K562 (cell line): ENCODE measurements around the gene SNRNP70. TPM values are rescaled to one million over a fixed set of nuclear protein-coding genes. Genes with fewer than 3 reads are reported as not detected.

Source experiments
- ASH1L ChIP-seq: fragments of 450-650 bp; IDR thresholded peaks from 2 replicates; pipeline ENCODE4 v1.6.1; 2018; ENCODE audit warnings: borderline replicate concordance, mild to moderate bottlenecking, low read depth; ENCODE audit not compliant: partially characterized antibody
- E2F1 ChIP-seq: sonication (generic); formaldehyde crosslinking; IDR thresholded peaks from 2 replicates; pipeline ENCODE4 v1.8.1; 2023; ENCODE audit warnings: mild to moderate bottlenecking, missing genetic modification reagents, moderate library complexity
- HOMEZ ChIP-seq: fragments of 250-450 bp; sonication (Bioruptor Pico); IDR thresholded peaks from 2 replicates; pipeline ENCODE4 v1.4.0; 2020; ENCODE audit warnings: mild to moderate bottlenecking, moderate library complexity
- KAT7 ChIP-seq: sonication (generic); formaldehyde crosslinking; IDR thresholded peaks from 2 replicates; pipeline ENCODE4 v1.8.0; 2022; ENCODE audit warnings: missing genetic modification reagents, mild to moderate bottlenecking, borderline replicate concordance
- KDM1A ChIP-seq, 2 experiments: fragments of 450-650 bp; IDR thresholded peaks; 2 replicates each; pipeline ENCODE4 v1.6.1; 2016; ENCODE audit warnings: mild to moderate bottlenecking in 2 of 2
- MTA3 ChIP-seq: fragments of 450-650 bp; formaldehyde crosslinking; IDR thresholded peaks from 2 replicates; pipeline ENCODE4 v1.6.1; 2017; ENCODE audit warnings: mild to moderate bottlenecking, borderline replicate concordance
- NBN ChIP-seq: fragments of 450-650 bp; IDR thresholded peaks from 2 replicates; pipeline ENCODE4 v1.6.1; 2016; ENCODE audit warnings: low read depth, mild to moderate bottlenecking
- NFRKB ChIP-seq: fragments of 450-650 bp; IDR thresholded peaks from 2 replicates; pipeline ENCODE4 v1.6.1; 2016; ENCODE audit warnings: low read depth
- PHB ChIP-seq: fragments of 250-450 bp; sonication (Bioruptor Pico); IDR thresholded peaks from 2 replicates; pipeline ENCODE4 v1.5.0; 2021
- POLR2AphosphoS5 ChIP-seq: IDR thresholded peaks from 2 replicates; pipeline ENCODE4 v1.6.1; 2011; ENCODE audit warnings: mild to moderate bottlenecking, low read depth, low read length, moderate library complexity; ENCODE audit not compliant: control insufficient read depth, insufficient read depth
- RB1 ChIP-seq: fragments of 450-650 bp; IDR thresholded peaks from 2 replicates; pipeline ENCODE4 v1.6.1; 2017; ENCODE audit warnings: low read depth, mild to moderate bottlenecking
- RNF2 ChIP-seq: sonication (generic); IDR thresholded peaks from 2 replicates; pipeline ENCODE4 v1.6.1; 2016
- TOE1 ChIP-seq, 2 experiments: fragments of 450-650 bp in 1 of 2; sonication (generic) in 1 of 2; formaldehyde crosslinking in 1 of 2; IDR thresholded peaks; 2 replicates each; pipeline versions ENCODE4 v1.7.1 to v1.8.0; 2016 to 2022; ENCODE audit warnings: borderline replicate concordance in 2 of 2, mild to moderate bottlenecking in 2 of 2, antibody characterized with exemption in 1 of 2, inconsistent platforms in 1 of 2, low read depth in 1 of 2, missing genetic modification reagents in 1 of 2, moderate library complexity in 1 of 2
- ZBTB12 ChIP-seq: fragments of 250-450 bp; sonication (Bioruptor Pico); IDR thresholded peaks from 2 replicates; pipeline ENCODE4 v1.4.0; 2020
- ZNF280B ChIP-seq: fragments of 250-450 bp; sonication (Bioruptor Pico); IDR thresholded peaks from 2 replicates; pipeline ENCODE4 v1.5.1; 2021; ENCODE audit warnings: mild to moderate bottlenecking
- polyA plus RNA-seq, 8 experiments: library from polyadenylated mRNA; depleted of rRNA in 4 of 8; stranded (reverse) in 5 of 8; unstranded in 3 of 8; fragments of >200 nt; fragmentation: Nextera tagmentation in 2 of 8; fragmentation: Illumina TruSeq in 1 of 8; extraction: Ambion mirVana in 2 of 8; extraction: Trizol in 1 of 8; gene quantifications; 2 replicates each; pipeline versions ENCODE4 v1.2.1 to v1.2.3, GENCODE V29; 2011 to 2014; ENCODE audit warnings: inconsistent platforms in 1 of 8, missing spikeins in 1 of 8
- total RNA-seq, 7 experiments: library from RNA; depleted of rRNA in 6 of 7; stranded (reverse); fragments of >200 nt in 6 of 7; fragmentation: Illumina TruSeq in 2 of 7; extraction: Trizol in 2 of 7; gene quantifications; 2 replicates each; pipeline versions ENCODE4 v1.2.1 to v1.2.3, GENCODE V29; 2011 to 2021; ENCODE audit warnings: low replicate concordance in 1 of 7
- TF ChIP-seq, protein P1 (sequence below): fragments of 250-450 bp; sonication (Bioruptor Pico); IDR thresholded peaks from 2 replicates; pipeline ENCODE4 v1.4.0; 2020; ENCODE audit warnings: mild to moderate bottlenecking, moderate library complexity
- TF ChIP-seq, protein P2 (sequence below): fragments of 450-650 bp; IDR thresholded peaks from 2 replicates; pipeline ENCODE4 v1.6.1; 2014; ENCODE audit warnings: low read depth, mild to moderate bottlenecking, moderate library complexity, borderline replicate concordance

Gene SNRNP70
- total and polyA plus RNA-seq, 9 of the 15 experiments (the other 6 are each of a cell fraction or from before 2014, with no cell fraction given), result 2.8 to 496 (median 136) TPM

GRCh38 chr19:49149652-49150105, 64.4 kb downstream of the SNRNP70 start (continued):
- TF ChIP-seq HOMEZ (CRISPR knock-in tag) (no peak), KDM1A (IDR thresholded peaks at IDR 0.05) (no peak), NFRKB (no peak), E2F1 (peak; percentile 8; the same call in 1 of the 2 replicates), NBN (no peak), KAT7 (CRISPR knock-in tag) (0 out of 2 replicates have a peak, but pooled peaks have one; percentile 15), ZNF280B (CRISPR knock-in tag) (no peak), PHB (CRISPR knock-in tag) (peak; percentile 58; the same call in 1 of the 2 replicates), RNF2 (peak; percentile 62), TOE1 (IDR thresholded peaks at IDR 0.05; ENCODE audit: borderline replicate concordance) (no peak; the same call in 1 of the 2 replicates), TOE1 (CRISPR knock-in tag; IDR thresholded peaks at IDR 0.05; ENCODE audit: borderline replicate concordance, low read depth) (peak; percentile 78; the same call in 1 of the 2 replicates), POLR2AphosphoS5 (peak; percentile 9; the same call in 1 of the 2 replicates), MTA3 (no peak), RB1 (peak; percentile 10; the same call in 1 of the 2 replicates), ASH1L (peak; percentile 66), ZBTB12 (CRISPR knock-in tag) (no peak)
- TF ChIP-seq, protein P1, sequence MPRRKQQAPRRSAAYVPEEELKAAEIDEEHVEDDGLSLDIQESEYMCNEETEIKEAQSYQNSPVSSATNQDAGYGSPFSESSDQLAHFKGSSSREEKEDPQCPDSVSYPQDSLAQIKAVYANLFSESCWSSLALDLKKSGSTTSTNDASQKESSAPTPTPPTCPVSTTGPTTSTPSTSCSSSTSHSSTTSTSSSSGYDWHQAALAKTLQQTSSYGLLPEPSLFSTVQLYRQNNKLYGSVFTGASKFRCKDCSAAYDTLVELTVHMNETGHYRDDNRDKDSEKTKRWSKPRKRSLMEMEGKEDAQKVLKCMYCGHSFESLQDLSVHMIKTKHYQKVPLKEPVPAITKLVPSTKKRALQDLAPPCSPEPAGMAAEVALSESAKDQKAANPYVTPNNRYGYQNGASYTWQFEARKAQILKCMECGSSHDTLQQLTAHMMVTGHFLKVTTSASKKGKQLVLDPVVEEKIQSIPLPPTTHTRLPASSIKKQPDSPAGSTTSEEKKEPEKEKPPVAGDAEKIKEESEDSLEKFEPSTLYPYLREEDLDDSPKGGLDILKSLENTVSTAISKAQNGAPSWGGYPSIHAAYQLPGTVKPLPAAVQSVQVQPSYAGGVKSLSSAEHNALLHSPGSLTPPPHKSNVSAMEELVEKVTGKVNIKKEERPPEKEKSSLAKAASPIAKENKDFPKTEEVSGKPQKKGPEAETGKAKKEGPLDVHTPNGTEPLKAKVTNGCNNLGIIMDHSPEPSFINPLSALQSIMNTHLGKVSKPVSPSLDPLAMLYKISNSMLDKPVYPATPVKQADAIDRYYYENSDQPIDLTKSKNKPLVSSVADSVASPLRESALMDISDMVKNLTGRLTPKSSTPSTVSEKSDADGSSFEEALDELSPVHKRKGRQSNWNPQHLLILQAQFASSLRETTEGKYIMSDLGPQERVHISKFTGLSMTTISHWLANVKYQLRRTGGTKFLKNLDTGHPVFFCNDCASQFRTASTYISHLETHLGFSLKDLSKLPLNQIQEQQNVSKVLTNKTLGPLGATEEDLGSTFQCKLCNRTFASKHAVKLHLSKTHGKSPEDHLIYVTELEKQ (CRISPR knock-in tag), result no peak
- TF ChIP-seq, protein P2, sequence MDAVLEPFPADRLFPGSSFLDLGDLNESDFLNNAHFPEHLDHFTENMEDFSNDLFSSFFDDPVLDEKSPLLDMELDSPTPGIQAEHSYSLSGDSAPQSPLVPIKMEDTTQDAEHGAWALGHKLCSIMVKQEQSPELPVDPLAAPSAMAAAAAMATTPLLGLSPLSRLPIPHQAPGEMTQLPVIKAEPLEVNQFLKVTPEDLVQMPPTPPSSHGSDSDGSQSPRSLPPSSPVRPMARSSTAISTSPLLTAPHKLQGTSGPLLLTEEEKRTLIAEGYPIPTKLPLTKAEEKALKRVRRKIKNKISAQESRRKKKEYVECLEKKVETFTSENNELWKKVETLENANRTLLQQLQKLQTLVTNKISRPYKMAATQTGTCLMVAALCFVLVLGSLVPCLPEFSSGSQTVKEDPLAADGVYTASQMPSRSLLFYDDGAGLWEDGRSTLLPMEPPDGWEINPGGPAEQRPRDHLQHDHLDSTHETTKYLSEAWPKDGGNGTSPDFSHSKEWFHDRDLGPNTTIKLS, result peak; percentile 12; the same call in 1 of the 2 replicates
